Stimulated activated CD4-positive, alpha-beta T cell treated with anti-CD3 and anti-CD28 coated beads, Interleukin-15, amount 100 ng/mL, for 24 hours (primary cell): ENCODE measurements around the gene KIAA0586.
"Not testable (repeated sequence)": the region's sequence is repeated elsewhere in the genome, so short reads cannot be mapped to it uniquely, and the experiment has no call there.

Experiments
- DNase-seq: peaks from one replicate; pipeline ENCODE4 v3.0.0-alpha.2; 2020

KIAA0586 gene

GRCh38 chr14:58427281-58428117, at the start of gene KIAA0586, which contains the start of gene TIMM9:
TSS of gene KIAA0586 (plus strand) at chr14:58427719. CDS start at chr14:58428265, 546 bp downstream.
TSS of gene TIMM9 (minus strand) at chr14:58427531. CDS start at chr14:58411945, 15,586 bp downstream.
- peak; percentile 97 for DNase-seq

- DNase-seq, result no peak
Measured at GRCh38 chr14:58390830-58391229, 36.7 kb upstream of the KIAA0586 start.

- DNase-seq, result no peak
Measured at GRCh38 chr14:58395562-58395811, 32.0 kb upstream of the KIAA0586 start.

- DNase-seq, result peak; percentile 79
Measured at GRCh38 chr14:58395812-58396788, 31.4 kb upstream of the KIAA0586 start, which contains the start of gene TOMM20L. TSS of gene TOMM20L (plus strand) at chr14:58395930. CDS start at chr14:58395958, 28 bp downstream.

GRCh38 chr14:58397156-58397555, 30.4 kb upstream of the KIAA0586 start:
- DNase-seq, result no peak

GRCh38 chr14:58398495-58398894, 29.0 kb upstream of the KIAA0586 start:
- no peak for DNase-seq

- DNase-seq, result no peak
Measured at GRCh38 chr14:58398895-58399294, 28.6 kb upstream of the KIAA0586 start.

- no peak for DNase-seq
Measured at GRCh38 chr14:58401587-58401986, 25.9 kb upstream of the KIAA0586 start.

- DNase-seq, result no peak
Measured at GRCh38 chr14:58408681-58409215, 18.8 kb upstream of the KIAA0586 start.

- DNase-seq, result no peak
Measured at GRCh38 chr14:58414845-58415244, 12.7 kb upstream of the KIAA0586 start.

- no peak for DNase-seq
Measured at GRCh38 chr14:58415636-58416547, 11.6 kb upstream of the KIAA0586 start.

- DNase-seq, result not testable (repeated sequence)
Measured at GRCh38 chr14:58416934-58417333, 10.6 kb upstream of the KIAA0586 start.

- DNase-seq, result peak; percentile 57
Measured at GRCh38 chr14:58426670-58427280, 744 bp upstream of the KIAA0586 start.

- DNase-seq, result peak; percentile 17
Measured at GRCh38 chr14:58428118-58428683, 682 bp downstream of the KIAA0586 start.

GRCh38 chr14:58430156-58430555, 2.6 kb downstream of the KIAA0586 start:
- no peak for DNase-seq

- no peak for DNase-seq
Measured at GRCh38 chr14:58439476-58439875, 12.0 kb downstream of the KIAA0586 start.

GRCh38 chr14:58444627-58445026, 17.1 kb downstream of the KIAA0586 start:
- no peak for DNase-seq

GRCh38 chr14:58455593-58456265, 28.2 kb downstream of the KIAA0586 start:
- DNase-seq, result no peak

GRCh38 chr14:58460772-58461171, 33.3 kb downstream of the KIAA0586 start:
- no peak for DNase-seq

- no peak for DNase-seq
Measured at GRCh38 chr14:58463147-58463546, 35.6 kb downstream of the KIAA0586 start.

- DNase-seq, result no peak
Measured at GRCh38 chr14:58464652-58465051, 37.1 kb downstream of the KIAA0586 start.
